Loucy (cell line): Measurements from ENCODE around the gene CLCNKB.

ENCODE experiments used
- CTCF ChIP-seq: fragments of 200-600 bp; sonication (generic); conservative IDR thresholded peaks from 2 replicates; pipeline ENCODE4 v1.5.1; 2014; ENCODE audit warnings: mild to moderate bottlenecking, antibody characterized with exemption, low read length
- EZH2phosphoT487 ChIP-seq: fragments of 200-600 bp; IDR thresholded peaks from 2 replicates; pipeline ENCODE4 v1.6.1; 2018; ENCODE audit warnings: antibody characterized with exemption, mild to moderate bottlenecking, moderate library complexity, borderline replicate concordance

GRCh38 chr1:16072095-16072494 is 28.5 kb downstream of the CLCNKB start:
- TF ChIP-seq CTCF (no peak), EZH2phosphoT487 (no peak)
